NT2/D1 (cell line): ENCODE results near the gene LILRB4.
"Not testable (repeated sequence)": the region's sequence is repeated elsewhere in the genome, so short reads cannot be mapped to it uniquely, and the experiment has no call there.

Source experiments
- DNase-seq: peaks from one replicate; pipeline ENCODE4 v3.0.0-alpha.2; 2011; ENCODE audit warnings: low read depth, low spot score
- H3K27me3 ChIP-seq: 2 replicates; pipeline ENCODE4 v1.6.0; 2011; ENCODE audit warnings: mild to moderate bottlenecking; ENCODE audit not compliant: insufficient read length, insufficient read depth
- H3K36me3 ChIP-seq: 2 replicates; pipeline ENCODE4 v1.6.1; 2011; ENCODE audit warnings: mild to moderate bottlenecking, low read length, mixed read lengths; ENCODE audit not compliant: insufficient read depth, insufficient read length
- H3K4me1 ChIP-seq: 2 replicates; pipeline ENCODE4 v1.5.1; 2011; ENCODE audit not compliant: insufficient read depth, insufficient read length
- H3K4me3 ChIP-seq: 2 replicates; pipeline ENCODE4 v1.5.1; 2011; ENCODE audit warnings: low read depth; ENCODE audit not compliant: insufficient read length
- H3K9ac ChIP-seq: 2 replicates; pipeline ENCODE4 v1.6.0; 2011; ENCODE audit warnings: low read depth; ENCODE audit not compliant: insufficient read length
- H3K9me3 ChIP-seq: 2 replicates; pipeline ENCODE4 v1.5.1; 2011; ENCODE audit warnings: mild to moderate bottlenecking, low read length; ENCODE audit not compliant: insufficient read depth
- SUZ12 ChIP-seq: IDR thresholded peaks from 2 replicates; pipeline ENCODE4 v1.6.1; 2011; ENCODE audit not compliant: insufficient read length, insufficient read depth; ENCODE audit errors: extremely low read depth
- YY1 ChIP-seq: IDR thresholded peaks from 2 replicates; pipeline ENCODE4 v1.6.1; 2011; ENCODE audit not compliant: insufficient read length, insufficient read depth
- ZNF274 ChIP-seq: IDR thresholded peaks from 2 replicates; pipeline ENCODE4 v1.6.1; 2011; ENCODE audit warnings: mild to moderate bottlenecking, low read depth, low read length

Gene LILRB4

GRCh38 chr19:54638683-54639082 is 24.1 kb upstream of the LILRB4 start:
- Histone ChIP-seq H3K9ac (no peak overlapping the region), H3K27me3 (no peaks in the 10 kb centered on the region), H3K36me3 (no peaks in the 10 kb centered on the region), H3K4me1 (no peaks in the 10 kb centered on the region), H3K9me3 (no peaks in the 10 kb centered on the region), H3K4me3 (no peak overlapping the region)
- TF ChIP-seq YY1 (no peak), SUZ12 (no peak), ZNF274 (no peak)
- no peak for DNase-seq

GRCh38 chr19:54642953-54643352 is 19.8 kb upstream of the LILRB4 start:
- H3K27me3 ChIP-seq, H3K9me3 ChIP-seq, H3K4me1 ChIP-seq, H3K9ac ChIP-seq, H3K36me3 ChIP-seq, H3K4me3 ChIP-seq, DNase-seq: not testable (repeated sequence)

- not testable (repeated sequence) for DNase-seq, H3K27me3 ChIP-seq, H3K4me3 ChIP-seq, H3K36me3 ChIP-seq, H3K9ac ChIP-seq, H3K9me3 ChIP-seq, H3K4me1 ChIP-seq
These were observed 19.2 kb upstream of the LILRB4 start for GRCh38 chr19:54643583-54643982.

GRCh38 chr19:54644056-54644455 is 18.7 kb upstream of the LILRB4 start:
- H3K36me3 ChIP-seq: no peaks in the 10 kb centered on the region
- H3K9ac ChIP-seq: no peak overlapping the region
- H3K9me3 ChIP-seq: no peaks in the 10 kb centered on the region
- TF ChIP-seq SUZ12 (no peak), ZNF274 (no peak), YY1 (no peak)
- no peaks in the 10 kb centered on the region for H3K4me1 ChIP-seq
- DNase-seq: no peak
- H3K4me3 ChIP-seq: no peak overlapping the region
- peaks cover 9% of the 10 kb centered on the region for H3K27me3 ChIP-seq

GRCh38 chr19:54646331-54646841 is 16.4 kb upstream of the LILRB4 start:
- Histone ChIP-seq H3K36me3 (no peaks in the 10 kb centered on the region), H3K4me1 (peaks cover 2% of the 10 kb centered on the region), H3K4me3 (no peak overlapping the region), H3K9me3 (no peaks in the 10 kb centered on the region), H3K9ac (no peak overlapping the region), H3K27me3 (peaks cover 9% of the 10 kb centered on the region)
- TF ChIP-seq SUZ12 (no peak), ZNF274 (no peak), YY1 (no peak)
- no peak for DNase-seq

GRCh38 chr19:54648129-54648528 is 14.7 kb upstream of the LILRB4 start:
- TF ChIP-seq ZNF274: no peak
- TF ChIP-seq SUZ12: no peak
- no peak for TF ChIP-seq YY1
- Histone ChIP-seq H3K36me3 (no peaks in the 10 kb centered on the region), H3K9me3 (no peaks in the 10 kb centered on the region), H3K27me3 (peaks cover 9% of the 10 kb centered on the region), H3K4me1 (peaks cover 2% of the 10 kb centered on the region), H3K9ac (no peak overlapping the region), H3K4me3 (no peak overlapping the region)
- DNase-seq: no peak

GRCh38 chr19:54650108-54650655 is 12.6 kb upstream of the LILRB4 start:
- H3K9ac ChIP-seq: no peak overlapping the region
- H3K9me3 ChIP-seq: no peaks in the 10 kb centered on the region
- TF ChIP-seq YY1: no peak
- H3K36me3 ChIP-seq: no peaks in the 10 kb centered on the region
- H3K27me3 ChIP-seq: no peaks in the 10 kb centered on the region
- peaks cover 2% of the 10 kb centered on the region for H3K4me1 ChIP-seq
- DNase-seq: no peak
- no peak overlapping the region for H3K4me3 ChIP-seq

GRCh38 chr19:54653181-54653809 is 9.5 kb upstream of the LILRB4 start:
- no peak for DNase-seq
- Histone ChIP-seq H3K4me1 (peaks cover 2% of the 10 kb centered on the region), H3K27me3 (no peaks in the 10 kb centered on the region), H3K9ac (no peak overlapping the region), H3K36me3 (no peaks in the 10 kb centered on the region), H3K9me3 (no peaks in the 10 kb centered on the region), H3K4me3 (no peak overlapping the region)
- TF ChIP-seq SUZ12 (no peak), YY1 (no peak), ZNF274 (no peak)
